ENCODE data around the gene NCKAP5. TPM values are rescaled to one million over a fixed set of nuclear protein-coding genes. Genes with fewer than 3 reads are reported as not detected.

The NCKAP5 gene
- total RNA-seq, 1 donor from 2014 or later: 0.46 TPM

GRCh38 chr2:133407341-133407740 lies 160.9 kb downstream of the NCKAP5 start:
- TF ChIP-seq, protein P1, sequence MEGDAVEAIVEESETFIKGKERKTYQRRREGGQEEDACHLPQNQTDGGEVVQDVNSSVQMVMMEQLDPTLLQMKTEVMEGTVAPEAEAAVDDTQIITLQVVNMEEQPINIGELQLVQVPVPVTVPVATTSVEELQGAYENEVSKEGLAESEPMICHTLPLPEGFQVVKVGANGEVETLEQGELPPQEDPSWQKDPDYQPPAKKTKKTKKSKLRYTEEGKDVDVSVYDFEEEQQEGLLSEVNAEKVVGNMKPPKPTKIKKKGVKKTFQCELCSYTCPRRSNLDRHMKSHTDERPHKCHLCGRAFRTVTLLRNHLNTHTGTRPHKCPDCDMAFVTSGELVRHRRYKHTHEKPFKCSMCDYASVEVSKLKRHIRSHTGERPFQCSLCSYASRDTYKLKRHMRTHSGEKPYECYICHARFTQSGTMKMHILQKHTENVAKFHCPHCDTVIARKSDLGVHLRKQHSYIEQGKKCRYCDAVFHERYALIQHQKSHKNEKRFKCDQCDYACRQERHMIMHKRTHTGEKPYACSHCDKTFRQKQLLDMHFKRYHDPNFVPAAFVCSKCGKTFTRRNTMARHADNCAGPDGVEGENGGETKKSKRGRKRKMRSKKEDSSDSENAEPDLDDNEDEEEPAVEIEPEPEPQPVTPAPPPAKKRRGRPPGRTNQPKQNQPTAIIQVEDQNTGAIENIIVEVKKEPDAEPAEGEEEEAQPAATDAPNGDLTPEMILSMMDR (IDR thresholded peaks at IDR 0.05): no peak
- Mint-ChIP-seq H3K4me3 (ENCODE audit: unreplicated experiment) (no peak overlapping the region), H3K27me3 (ENCODE audit: unreplicated experiment) (no peaks in the 10 kb centered on the region), H3K27ac (ENCODE audit: unreplicated experiment) (no peak overlapping the region), H3K9me3 (ENCODE audit: unreplicated experiment) (no peaks in the 10 kb centered on the region), H3K4me1 (ENCODE audit: unreplicated experiment) (no peaks in the 10 kb centered on the region), H3K36me3 (ENCODE audit: unreplicated experiment) (no peaks in the 10 kb centered on the region)
- DNase-seq (ENCODE audit: extremely low spot score, unreplicated experiment): no peak

DNA sequence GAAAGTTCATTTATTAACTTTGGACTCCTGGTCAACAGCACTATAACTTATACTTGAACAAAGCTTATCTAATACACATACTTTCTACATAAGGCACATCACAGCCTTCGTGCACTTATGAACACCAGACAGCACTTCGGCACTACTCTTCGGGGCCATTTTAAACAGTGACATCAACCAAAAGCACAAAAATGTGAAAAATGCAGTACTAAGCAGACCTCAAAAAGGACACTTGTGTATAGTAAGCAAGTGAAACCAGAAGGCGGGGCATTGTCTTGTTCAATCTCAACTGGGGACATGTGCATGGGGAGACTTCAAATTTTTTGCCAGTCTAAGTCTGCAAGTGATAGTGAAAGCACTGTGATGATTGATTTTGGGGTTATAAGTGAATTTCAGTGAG lies 163.0 kb downstream of the NCKAP5 start:
- no peak for DNase-seq (ENCODE audit: extremely low spot score, unreplicated experiment)
- Mint-ChIP-seq H3K4me1 (ENCODE audit: unreplicated experiment) (no peaks in the 10 kb centered on the region), H3K4me3 (ENCODE audit: unreplicated experiment) (no peak overlapping the region), H3K27me3 (ENCODE audit: unreplicated experiment) (no peaks in the 10 kb centered on the region), H3K36me3 (ENCODE audit: unreplicated experiment) (no peaks in the 10 kb centered on the region), H3K27ac (ENCODE audit: unreplicated experiment) (no peak overlapping the region), H3K9me3 (ENCODE audit: unreplicated experiment) (no peaks in the 10 kb centered on the region)
- TF ChIP-seq, protein P1 (IDR thresholded peaks at IDR 0.05): no peak

DNA sequence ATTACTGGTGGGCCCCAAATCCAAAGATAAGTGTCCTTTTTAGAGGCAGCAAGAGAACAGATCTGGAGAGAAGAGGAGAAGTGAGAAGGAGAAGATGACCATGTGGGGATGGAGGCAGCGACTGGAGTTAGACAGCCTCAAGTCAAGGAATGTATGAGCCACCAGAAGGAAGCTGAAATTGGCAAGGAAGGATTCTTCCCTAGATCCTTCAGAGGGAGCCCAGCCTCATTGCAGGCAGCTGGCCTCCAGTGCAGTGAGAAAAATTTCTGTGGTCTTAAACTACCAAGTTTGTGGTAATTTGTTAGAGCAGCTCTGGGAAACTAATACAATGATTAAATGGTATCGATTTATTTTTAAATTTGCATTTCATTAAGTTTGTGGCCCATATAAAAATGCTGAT lies 167.9 kb downstream of the NCKAP5 start:
- DNase-seq (ENCODE audit: extremely low spot score, unreplicated experiment): no peak
- Mint-ChIP-seq H3K27ac (ENCODE audit: unreplicated experiment) (no peak overlapping the region), H3K4me1 (ENCODE audit: unreplicated experiment) (no peaks in the 10 kb centered on the region), H3K9me3 (ENCODE audit: unreplicated experiment) (no peaks in the 10 kb centered on the region), H3K4me3 (ENCODE audit: unreplicated experiment) (no peak overlapping the region), H3K36me3 (ENCODE audit: unreplicated experiment) (no peaks in the 10 kb centered on the region), H3K27me3 (ENCODE audit: unreplicated experiment) (no peaks in the 10 kb centered on the region)
- TF ChIP-seq, protein P1 (IDR thresholded peaks at IDR 0.05): no peak

DNA sequence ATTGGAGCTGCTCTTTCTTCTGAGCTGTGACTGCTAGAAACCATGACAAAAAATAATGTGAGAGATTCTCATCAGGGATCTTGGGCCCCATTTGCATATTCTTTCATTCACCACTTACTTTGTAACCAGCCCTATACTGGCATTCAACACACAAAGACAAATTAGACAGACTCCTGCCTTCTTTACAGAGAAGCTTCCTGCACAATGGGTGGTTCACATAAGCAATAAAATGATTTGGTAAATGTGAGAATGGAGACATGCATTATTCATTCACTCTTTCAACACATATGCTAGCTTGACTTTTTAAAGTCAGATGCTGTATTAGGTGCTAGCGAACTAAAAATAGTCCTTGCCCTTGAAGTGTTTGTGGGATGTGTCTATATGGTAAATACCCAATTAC lies 174.4 kb downstream of the NCKAP5 start:
- TF ChIP-seq, protein P1 (IDR thresholded peaks at IDR 0.05): no peak
- no peak for DNase-seq (ENCODE audit: extremely low spot score, unreplicated experiment)
- Mint-ChIP-seq H3K27me3 (ENCODE audit: unreplicated experiment) (no peaks in the 10 kb centered on the region), H3K27ac (ENCODE audit: unreplicated experiment) (no peak overlapping the region), H3K4me3 (ENCODE audit: unreplicated experiment) (no peak overlapping the region), H3K36me3 (ENCODE audit: unreplicated experiment) (no peaks in the 10 kb centered on the region), H3K4me1 (ENCODE audit: unreplicated experiment) (no peaks in the 10 kb centered on the region), H3K9me3 (ENCODE audit: unreplicated experiment) (peaks cover 6% of the 10 kb centered on the region)

- H3K9me3 Mint-ChIP-seq (ENCODE audit: unreplicated experiment): peaks cover 11% of the 10 kb centered on the region
- H3K36me3 Mint-ChIP-seq (ENCODE audit: unreplicated experiment): no peaks in the 10 kb centered on the region
- H3K4me1 Mint-ChIP-seq (ENCODE audit: unreplicated experiment): no peaks in the 10 kb centered on the region
- H3K27ac Mint-ChIP-seq (ENCODE audit: unreplicated experiment): no peak overlapping the region
- TF ChIP-seq, protein P1 (IDR thresholded peaks at IDR 0.05): no peak
- H3K27me3 Mint-ChIP-seq (ENCODE audit: unreplicated experiment): peaks cover 2% of the 10 kb centered on the region
- H3K4me3 Mint-ChIP-seq (ENCODE audit: unreplicated experiment): no peak overlapping the region
- DNase-seq (ENCODE audit: extremely low spot score, unreplicated experiment): no peak
These were observed 178.1 kb downstream of the NCKAP5 start for GRCh38 chr2:133390156-133390555.

Data from osteocyte (in vitro differentiated cells).